CD4-positive, alpha-beta T cell treated with Interleukin-1 beta for 1 hour (primary cell): ENCODE results near the gene SENP2.
"Not testable (repeated sequence)": the region's sequence is repeated elsewhere in the genome, so short reads cannot be mapped to it uniquely, and the experiment has no call there.

Experiments used
- DNase-seq, 2 donors: peaks; one replicate each; pipeline ENCODE4 v3.0.0-alpha.2; 2020 to 2022

SENP2 gene

GRCh38 chr3:185594073-185594472, 8.0 kb downstream of the SENP2 start:
- no peak for DNase-seq

DNA sequence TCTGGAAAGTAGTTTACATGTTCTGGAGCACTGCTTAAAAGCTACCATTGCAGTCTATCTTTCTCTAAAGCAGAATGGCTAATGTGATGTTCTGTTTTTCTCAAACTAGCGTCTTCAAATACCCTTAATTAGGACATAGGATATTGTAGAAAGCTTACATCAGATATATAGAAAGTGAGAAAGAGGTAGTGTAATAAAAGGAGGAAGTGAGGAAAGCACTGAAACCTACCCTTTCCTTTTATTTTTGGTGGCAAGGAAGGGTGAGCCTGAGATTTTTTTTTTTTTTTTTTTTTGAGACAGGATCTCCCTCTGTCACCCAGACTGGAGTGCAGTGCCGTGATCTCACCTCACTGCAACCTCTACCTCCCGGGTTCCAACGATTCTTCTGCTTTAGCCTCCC, 9.4 kb downstream of the SENP2 start:
- no peak for DNase-seq

DNA sequence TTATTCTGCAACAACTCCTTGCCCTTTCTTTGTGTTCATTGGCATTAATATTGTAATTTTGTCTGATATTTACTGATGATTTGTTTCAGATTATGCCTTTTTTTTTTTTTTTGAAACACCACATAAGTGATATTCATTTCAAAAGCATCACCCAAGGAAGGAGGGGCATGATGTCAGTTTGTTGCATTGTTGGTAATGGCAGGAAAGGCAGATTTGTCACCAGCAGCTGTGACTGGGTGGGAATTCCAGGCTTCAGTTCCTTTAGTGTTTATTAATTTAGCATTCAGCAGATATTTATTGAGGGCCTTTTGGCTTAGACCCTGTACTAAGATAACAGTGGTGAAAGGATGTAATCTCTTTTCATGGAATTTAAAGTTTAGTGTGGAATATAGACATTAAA, 19.5 kb downstream of the SENP2 start:
- DNase-seq = no peak

DNA sequence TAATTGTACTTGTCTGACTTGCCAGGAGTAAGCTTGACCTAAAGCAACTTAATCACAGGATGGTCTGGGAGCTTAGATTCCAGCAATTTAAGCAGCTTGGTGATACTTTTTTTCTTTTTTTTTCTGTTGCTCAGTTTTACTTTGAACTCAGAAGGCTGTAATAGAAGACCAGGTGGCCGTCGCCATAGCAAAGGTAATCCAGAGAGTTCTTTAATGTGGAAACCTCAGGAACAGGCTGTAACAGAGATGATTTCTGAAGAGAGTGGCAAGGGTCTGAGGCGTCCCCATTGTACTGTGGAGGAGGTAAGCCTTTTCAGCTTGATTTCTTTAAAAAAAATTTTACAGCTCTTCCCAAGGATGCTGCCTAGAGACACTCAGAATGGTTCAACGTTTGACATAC, 20.1 kb downstream of the SENP2 start:
- no peak for DNase-seq

GRCh38 chr3:185613016-185613415, 26.9 kb downstream of the SENP2 start:
- DNase-seq = no peak

DNA sequence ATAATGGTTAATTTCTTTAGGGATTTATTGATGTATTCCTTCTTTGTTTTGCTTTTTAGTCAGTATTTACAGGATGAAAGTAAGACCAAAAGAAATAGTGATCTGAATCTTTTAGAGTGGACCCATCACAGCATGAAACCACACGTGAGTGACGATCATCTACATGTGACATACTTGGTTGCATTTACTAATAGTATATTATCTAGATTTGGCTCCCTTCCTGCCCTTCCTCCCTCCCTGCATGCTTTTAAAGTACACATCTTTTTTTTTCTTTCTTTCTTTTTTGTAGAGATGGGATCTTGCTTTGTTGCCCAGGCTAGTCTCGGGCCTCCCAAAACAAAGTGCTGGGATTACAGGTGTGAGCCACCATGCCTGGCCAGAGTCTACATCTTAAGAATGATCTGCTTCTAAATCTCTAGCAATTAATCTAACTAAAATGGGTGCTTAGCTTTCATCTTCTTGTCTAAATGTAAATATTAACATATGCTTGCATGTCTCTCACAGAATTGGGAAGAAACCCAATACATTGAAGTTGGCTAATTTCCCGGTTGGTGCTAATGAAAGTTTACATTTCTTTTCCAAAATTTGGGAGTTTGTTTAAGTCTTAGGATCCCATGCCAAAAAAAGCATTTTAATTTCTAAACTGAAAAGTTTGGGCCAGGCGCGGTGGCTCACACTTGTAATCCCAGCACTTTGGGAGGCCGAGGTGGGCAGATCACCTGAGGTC, 38.0 kb downstream of the SENP2 start:
- DNase-seq = no peak

- DNase-seq = no peak
These were observed 39.7 kb downstream of the SENP2 start for GRCh38 chr3:185625784-185626183.

- DNase-seq = no peak
These were observed 43.6 kb downstream of the SENP2 start for GRCh38 chr3:185629554-185630181.

- no peak for DNase-seq
These were observed 44.1 kb downstream of the SENP2 start for GRCh38 chr3:185630182-185630622.

DNA sequence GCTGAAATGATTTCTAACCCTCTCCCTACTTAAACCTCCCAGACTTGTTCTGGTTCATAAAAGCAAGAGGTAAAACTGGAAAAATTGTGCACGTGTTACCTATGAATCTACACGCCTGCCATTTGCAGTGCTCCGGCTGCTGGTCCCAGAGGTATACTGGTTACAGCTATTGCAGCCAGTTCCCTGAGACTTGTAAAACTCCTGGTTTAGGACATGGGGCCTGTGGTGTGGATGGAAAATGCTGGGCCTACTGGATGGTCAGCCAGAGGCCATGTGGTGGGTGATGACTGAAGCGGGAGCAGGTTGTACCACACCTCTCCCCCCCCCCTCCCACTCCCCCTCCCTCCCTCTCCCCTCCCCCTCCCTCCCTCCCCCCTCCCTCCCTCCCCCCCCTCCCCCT, 45.0 kb downstream of the SENP2 start:
- no peak for DNase-seq

DNA sequence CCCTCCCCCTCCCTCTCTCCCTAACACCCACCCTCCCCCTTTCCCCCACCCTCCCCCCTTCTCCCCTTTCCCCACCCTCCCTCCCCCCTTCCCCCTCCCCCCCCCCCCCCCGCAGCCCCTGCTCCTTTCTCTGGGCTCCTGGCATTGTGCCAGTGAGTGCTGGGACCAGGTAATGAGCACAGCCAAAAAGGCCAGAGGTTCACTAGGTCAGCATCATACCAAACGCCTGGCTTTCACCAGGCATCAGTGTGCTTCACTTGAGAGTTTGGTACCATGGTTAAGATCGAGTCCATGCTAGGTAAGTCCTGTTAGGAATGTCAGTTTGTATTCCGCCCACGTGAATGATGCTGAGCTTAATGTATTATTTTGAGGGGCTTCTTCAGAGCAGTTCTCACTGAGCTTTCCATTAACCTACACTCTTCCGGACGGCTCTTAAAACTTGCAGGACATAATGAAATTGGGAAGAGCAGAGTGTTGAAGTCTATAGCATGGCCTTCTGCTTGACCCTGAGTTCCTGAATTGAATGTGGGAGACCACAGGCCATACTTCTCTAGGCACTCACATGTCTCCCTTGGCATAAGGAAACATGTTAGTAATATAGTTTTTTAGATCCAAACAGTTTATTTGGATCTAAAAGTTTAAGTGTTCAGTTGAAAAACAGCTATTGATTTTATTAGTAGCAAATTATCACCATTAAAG, 45.6 kb downstream of the SENP2 start:
- no peak for DNase-seq

- DNase-seq = no peak
These were observed 46.9 kb downstream of the SENP2 start for GRCh38 chr3:185632996-185633395.

- no peak for DNase-seq
These were observed 51.3 kb downstream of the SENP2 start for GRCh38 chr3:185637388-185637787.

GRCh38 chr3:185638651-185639050, 52.6 kb downstream of the SENP2 start:
- DNase-seq = not testable (repeated sequence)

DNA sequence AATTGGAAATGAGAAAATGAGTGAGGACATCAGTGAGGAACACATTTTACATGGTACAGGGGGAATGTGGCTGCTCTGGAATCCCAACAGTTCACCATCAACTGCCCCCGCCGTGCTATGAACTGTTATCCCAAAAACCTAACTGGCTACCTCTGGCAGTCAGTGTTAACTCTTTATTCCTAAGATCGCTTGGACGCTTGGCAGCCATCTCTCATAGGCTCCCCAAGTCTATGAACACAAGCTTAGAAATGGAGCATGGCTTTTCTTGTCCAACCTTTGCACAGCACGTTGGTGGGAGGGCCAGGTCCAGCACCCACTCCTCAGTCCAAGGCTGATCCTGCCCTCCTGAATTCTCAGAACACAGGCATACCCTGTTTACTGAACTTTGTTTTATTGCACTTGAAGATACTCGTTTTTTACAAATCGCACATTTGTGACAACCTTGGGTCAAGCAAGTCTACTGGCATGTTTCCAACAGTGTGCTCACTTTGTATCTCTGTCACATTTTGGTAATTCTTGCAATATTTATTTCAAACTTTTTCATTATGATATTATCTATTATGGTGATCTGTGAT, 53.6 kb downstream of the SENP2 start:
- DNase-seq = no peak

DNA sequence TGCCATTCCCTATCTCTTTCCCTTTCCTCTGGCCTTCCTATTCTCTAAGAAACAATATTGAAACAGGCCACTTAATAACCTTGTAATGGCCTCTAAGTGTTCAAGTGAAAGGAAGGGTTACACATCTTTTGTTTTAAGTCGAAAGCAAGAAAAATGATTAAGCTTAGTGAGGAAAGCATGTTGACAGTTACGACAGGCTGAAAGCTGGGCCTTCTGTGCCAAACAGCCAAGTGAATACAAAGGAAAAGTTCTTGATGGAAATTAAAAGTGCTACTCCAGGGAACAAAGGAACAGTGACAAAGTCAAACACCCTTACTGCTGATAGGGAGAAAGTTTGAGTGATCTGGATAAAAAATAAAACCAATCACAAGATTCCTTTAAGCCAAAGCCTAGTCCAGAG, 54.2 kb downstream of the SENP2 start:
- no peak for DNase-seq

DNA sequence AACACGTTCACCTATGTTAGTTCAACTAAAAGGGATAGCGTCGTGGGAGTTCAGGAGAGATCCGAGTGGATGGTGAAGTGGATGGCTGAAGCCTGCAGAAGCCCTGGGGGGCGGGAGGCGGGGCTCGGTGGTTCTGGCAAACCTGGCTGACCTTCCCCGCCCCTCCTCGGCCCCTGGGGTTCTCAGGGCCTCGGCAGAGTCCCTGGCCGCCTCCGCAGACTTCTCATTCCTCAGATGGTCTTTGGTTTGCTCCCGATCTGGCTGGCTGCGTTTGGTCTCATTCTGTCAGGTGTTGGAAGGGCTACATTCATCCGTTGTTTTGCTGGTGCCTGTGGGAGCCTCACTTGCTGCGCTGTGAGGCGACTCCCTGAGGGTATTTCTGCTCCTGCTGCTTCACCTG, 59.1 kb downstream of the SENP2 start:
- not testable (repeated sequence) for DNase-seq

DNA sequence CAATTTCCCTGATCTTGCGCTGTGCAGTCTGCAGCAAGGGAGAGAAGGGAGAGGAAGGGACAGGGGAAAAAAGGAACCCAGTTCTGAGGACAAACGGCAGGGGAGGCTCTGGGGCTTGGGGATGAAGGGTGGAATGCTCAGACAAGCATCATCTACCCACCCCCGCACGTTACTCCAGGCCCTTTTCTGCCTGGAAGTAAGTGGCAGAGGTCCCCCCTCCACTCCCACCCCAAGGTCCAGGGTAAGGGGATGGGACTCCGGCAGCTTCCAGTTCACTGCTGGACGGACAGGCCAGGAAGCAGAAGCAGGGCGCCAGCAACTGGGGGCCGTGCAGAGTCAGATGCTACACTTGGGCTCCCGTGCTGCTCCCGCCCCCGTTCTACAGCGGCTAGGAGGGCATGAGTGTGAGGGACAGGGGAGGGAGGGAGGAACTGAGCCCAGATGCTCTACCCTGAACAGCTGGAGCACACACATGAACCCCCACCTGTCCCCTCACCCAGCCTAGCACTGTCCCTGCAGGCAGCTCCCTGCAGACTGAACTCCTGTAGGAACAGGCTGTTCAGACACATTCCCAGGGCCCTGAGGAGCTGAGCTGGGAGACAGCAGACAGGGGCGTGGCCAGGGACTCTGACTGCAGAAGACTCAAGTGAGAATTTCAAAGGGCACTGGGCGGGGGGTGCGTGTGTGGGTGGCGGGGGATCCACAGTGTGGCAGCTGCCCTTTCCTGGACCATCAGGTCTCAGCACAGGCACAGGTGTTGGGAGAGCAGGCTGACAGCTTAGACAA, 59.7 kb downstream of the SENP2 start:
- no peak for DNase-seq

DNA sequence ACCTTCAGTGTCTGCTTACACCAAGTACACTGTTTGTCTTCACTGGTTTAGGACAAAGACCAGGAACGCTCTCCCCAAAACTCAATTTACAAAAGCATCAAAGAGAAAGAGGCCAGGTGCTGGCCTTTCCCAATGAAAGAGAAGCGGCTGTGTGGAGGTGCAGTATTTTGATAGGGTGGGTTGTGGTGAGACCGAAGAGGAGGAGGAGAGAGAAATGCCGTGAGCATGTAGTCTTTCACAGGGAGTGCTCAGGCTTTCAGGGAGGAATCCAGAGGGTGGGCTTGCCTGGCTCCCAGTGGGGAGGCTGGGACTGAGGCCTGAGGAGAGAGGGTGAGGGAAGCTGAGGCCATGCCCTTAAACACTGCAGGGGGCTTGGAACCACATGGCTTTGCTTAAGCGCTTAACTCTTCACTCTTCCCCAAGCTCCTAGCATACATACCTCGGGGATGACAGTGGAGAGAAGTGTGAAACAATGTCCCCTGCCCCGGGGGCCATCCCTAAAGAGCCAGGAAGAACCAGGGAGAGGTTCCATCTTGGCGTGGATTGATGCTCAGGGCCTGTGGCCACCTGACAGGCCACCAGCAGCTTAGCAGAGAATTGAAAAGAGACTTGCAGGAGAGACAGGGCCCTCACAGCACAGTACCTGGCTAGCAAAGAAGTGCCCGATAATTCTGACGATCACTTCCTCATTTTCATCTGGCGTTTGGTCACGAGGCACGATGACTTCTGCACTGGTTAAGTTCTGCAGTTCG, 60.5 kb downstream of the SENP2 start:
- no peak for DNase-seq

DNA sequence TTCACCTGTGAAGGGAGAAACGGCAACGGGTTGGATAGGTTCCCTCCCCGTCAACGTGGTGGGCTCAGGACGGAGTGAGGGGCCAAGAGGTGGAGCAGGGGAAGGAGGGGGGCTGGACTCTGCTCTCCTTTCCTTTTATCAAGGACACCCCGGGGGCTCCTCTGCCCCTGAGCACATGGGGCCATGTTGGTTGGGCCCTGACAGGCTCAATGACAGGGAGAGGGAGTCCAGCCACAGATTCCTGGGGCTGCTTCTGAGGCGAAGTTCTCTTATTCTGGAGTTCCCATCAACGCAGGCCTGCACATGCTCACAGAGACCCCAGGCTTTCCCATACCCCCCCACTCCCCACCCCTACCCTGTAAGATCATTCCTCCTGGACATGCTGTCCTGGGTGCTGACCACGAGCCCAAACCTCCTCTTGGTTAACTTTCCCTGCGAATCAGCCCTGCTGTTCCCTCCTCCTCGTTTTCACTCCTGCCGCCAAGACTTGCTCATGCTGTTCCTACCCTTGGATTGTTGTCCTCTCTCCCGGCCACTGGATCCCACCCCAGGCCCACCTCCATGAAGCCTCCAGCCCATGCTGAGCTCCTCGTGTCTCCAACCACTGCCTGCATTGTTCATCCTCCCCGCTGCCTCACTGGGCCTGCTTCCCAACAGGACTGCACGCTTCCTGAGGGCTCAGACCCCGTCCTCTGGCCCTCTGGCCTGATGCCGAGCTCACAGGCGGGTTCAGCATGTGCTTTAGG, 61.2 kb downstream of the SENP2 start:
- no peak for DNase-seq

DNA sequence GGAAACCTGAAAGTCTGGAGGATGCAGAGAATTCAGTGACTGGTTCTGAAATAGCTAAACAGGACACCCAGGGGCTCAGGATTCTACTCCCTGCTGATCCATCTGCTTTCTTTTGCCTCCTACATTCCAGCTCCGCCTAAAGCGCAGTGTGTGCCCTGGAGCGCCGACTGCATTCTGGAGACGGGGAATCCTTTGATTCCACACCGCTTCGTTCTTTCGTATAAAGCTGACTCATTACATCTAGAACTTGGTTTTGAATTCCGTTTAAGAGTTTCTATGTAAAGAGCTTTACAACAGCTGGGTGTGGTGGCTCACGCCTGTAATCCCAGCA, 61.8 kb downstream of the SENP2 start:
- DNase-seq = no peak

GRCh38 chr3:185648396-185648795, 62.3 kb downstream of the SENP2 start:
- DNase-seq = no peak
